Activated CD4-positive, alpha-beta T cell treated with anti-CD3 and anti-CD28 coated beads for 1 hour (primary cell): ENCODE data around the gene ADRM1.

Experiments used
- DNase-seq: peaks from one replicate; pipeline ENCODE4 v3.0.0-alpha.2; 2020

ADRM1 gene

GRCh38 chr20:62281161-62281933 is 21.4 kb upstream of the ADRM1 start:
- no peak for DNase-seq

- no peak for DNase-seq
Measured at GRCh38 chr20:62282103-62282502, 20.7 kb upstream of the ADRM1 start.

GRCh38 chr20:62282877-62283503 is 19.8 kb upstream of the ADRM1 start:
- no peak for DNase-seq

- no peak for DNase-seq
Measured at GRCh38 chr20:62284448-62284847, 18.3 kb upstream of the ADRM1 start.

- no peak for DNase-seq
Measured at GRCh38 chr20:62285151-62285550, 17.6 kb upstream of the ADRM1 start.

- no peak for DNase-seq
Measured at GRCh38 chr20:62285722-62286121, 17.1 kb upstream of the ADRM1 start.

- no peak for DNase-seq
Measured at GRCh38 chr20:62286493-62287064, 16.2 kb upstream of the ADRM1 start.

- DNase-seq: no peak
Measured at GRCh38 chr20:62287129-62287528, 15.7 kb upstream of the ADRM1 start.

- no peak for DNase-seq
Measured at GRCh38 chr20:62287759-62288534, 14.8 kb upstream of the ADRM1 start.

GRCh38 chr20:62288535-62289105 is 14.2 kb upstream of the ADRM1 start:
- DNase-seq: no peak

- DNase-seq: no peak
Measured at GRCh38 chr20:62289131-62289530, 13.7 kb upstream of the ADRM1 start.

- no peak for DNase-seq
Measured at GRCh38 chr20:62289898-62290297, 12.9 kb upstream of the ADRM1 start.

GRCh38 chr20:62291251-62292066 is 11.3 kb upstream of the ADRM1 start:
- no peak for DNase-seq

GRCh38 chr20:62292108-62292507 is 10.7 kb upstream of the ADRM1 start:
- DNase-seq: no peak

- DNase-seq: no peak
Measured at GRCh38 chr20:62293111-62293784, 9.5 kb upstream of the ADRM1 start.

GRCh38 chr20:62293946-62294345 is 8.9 kb upstream of the ADRM1 start:
- DNase-seq: no peak

- DNase-seq: no peak
Measured at GRCh38 chr20:62294516-62294915, 8.3 kb upstream of the ADRM1 start.

GRCh38 chr20:62296724-62297448 is 5.9 kb upstream of the ADRM1 start:
- no peak for DNase-seq

GRCh38 chr20:62297449-62298227 is 5.2 kb upstream of the ADRM1 start:
- no peak for DNase-seq
